Activated CD4-positive, alpha-beta T cell treated with anti-CD3 and anti-CD28 coated beads, Interleukin-2, Interleukin-4, amounts not matched to agents 100 ng/mL and 50 ng/mL, durations not matched to agents 16 hours and 8 hours (primary cell): ENCODE measurements around the gene PRMT3.
"Not testable (repeated sequence)": the region's sequence is repeated elsewhere in the genome, so short reads cannot be mapped to it uniquely, and the experiment has no call there.

Experiments
- DNase-seq: peaks from one replicate; pipeline ENCODE4 v3.0.0-alpha.2; 2020; ENCODE audit warnings: low spot score

Gene PRMT3

GRCh38 chr11:20374741-20375300, 12.7 kb upstream of the PRMT3 start:
- no peak for DNase-seq

- no peak for DNase-seq
These were observed 11.3 kb upstream of the PRMT3 start for GRCh38 chr11:20376162-20376730.

- DNase-seq, result not testable (repeated sequence)
These were observed 1.5 kb upstream of the PRMT3 start for GRCh38 chr11:20385996-20386395.

GRCh38 chr11:20388096-20389055, 860 bp downstream of the PRMT3 start:
- DNase-seq, result no peak

GRCh38 chr11:20397281-20397680, 9.8 kb downstream of the PRMT3 start:
- DNase-seq, result peak; percentile 47

GRCh38 chr11:20399498-20399897, 12.0 kb downstream of the PRMT3 start:
- DNase-seq, result no peak

GRCh38 chr11:20403059-20403458, 15.5 kb downstream of the PRMT3 start:
- DNase-seq, result no peak

GRCh38 chr11:20406484-20406883, 19.0 kb downstream of the PRMT3 start:
- no peak for DNase-seq

- DNase-seq, result no peak
These were observed 19.8 kb downstream of the PRMT3 start for GRCh38 chr11:20407344-20407743.

GRCh38 chr11:20415432-20415831, 27.9 kb downstream of the PRMT3 start:
- DNase-seq, result no peak

- no peak for DNase-seq
These were observed 30.3 kb downstream of the PRMT3 start for GRCh38 chr11:20417771-20418170.

- DNase-seq, result peak; percentile 56
These were observed 34.4 kb downstream of the PRMT3 start for GRCh38 chr11:20421946-20422345.

- DNase-seq, result no peak
These were observed 41.7 kb downstream of the PRMT3 start for GRCh38 chr11:20429216-20429615.

- no peak for DNase-seq
These were observed 51.1 kb downstream of the PRMT3 start for GRCh38 chr11:20438637-20439036.

GRCh38 chr11:20443596-20443995, 56.1 kb downstream of the PRMT3 start:
- DNase-seq, result peak; percentile 21

- no peak for DNase-seq
These were observed 57.0 kb downstream of the PRMT3 start for GRCh38 chr11:20444535-20444934.

GRCh38 chr11:20448834-20449233, 61.3 kb downstream of the PRMT3 start:
- no peak for DNase-seq

- peak; percentile 28 for DNase-seq
These were observed 63.3 kb downstream of the PRMT3 start for GRCh38 chr11:20450829-20451228.

GRCh38 chr11:20451568-20451967, 64.1 kb downstream of the PRMT3 start:
- DNase-seq, result no peak

GRCh38 chr11:20452585-20452984, 65.1 kb downstream of the PRMT3 start:
- no peak for DNase-seq

- no peak for DNase-seq
These were observed 66.3 kb downstream of the PRMT3 start for GRCh38 chr11:20453657-20454316.

GRCh38 chr11:20457001-20457799, 69.7 kb downstream of the PRMT3 start:
- no peak for DNase-seq
